OCI-LY3 (cell line): Measurements from ENCODE around the gene MKX.

Experiments used
- H2AFZ ChIP-seq: fragments of 200-600, 300-600 bp; shearing (Covaris generic); 2 replicates; pipeline ENCODE4 v1.6.0; 2014; ENCODE audit warnings: antibody characterized with exemption, low read depth, low read length
- H3K27ac ChIP-seq: fragments of 200-600, 300-600 bp; sonication (generic); 2 replicates; pipeline ENCODE4 v1.5.1; 2014; ENCODE audit warnings: mild to moderate bottlenecking, low read length, moderate library complexity, mixed read lengths
- H3K27me3 ChIP-seq: fragments of 200-600, 300-600 bp; sonication (generic); 2 replicates; pipeline ENCODE4 v1.6.1; 2014; ENCODE audit warnings: low read depth, low read length, mixed read lengths
- H3K36me3 ChIP-seq: fragments of 200-600, 300-600 bp; sonication (generic); replicated peaks from 2 replicates; pipeline ENCODE3; 2014; ENCODE audit warnings: low read depth, low read length, mixed read lengths
- H3K4me1 ChIP-seq: fragments of 300-600, 200-600 bp; sonication (generic); 2 replicates; pipeline ENCODE4 v1.6.1; 2014; ENCODE audit warnings: low read length, mixed read lengths
- H3K4me2 ChIP-seq: fragments of 200-600, 300-600 bp; sonication (generic); 2 replicates; pipeline ENCODE4 v1.6.1; 2014; ENCODE audit warnings: low read length, mixed read lengths
- H3K4me3 ChIP-seq: fragments of 300-600, 200-600 bp; sonication (generic); 2 replicates; pipeline ENCODE4 v1.5.1; 2014; ENCODE audit warnings: antibody characterized with exemption, mild to moderate bottlenecking, low read length, moderate library complexity
- H3K79me2 ChIP-seq: fragments of 300-600, 200-600 bp; shearing (Covaris generic); 2 replicates; pipeline ENCODE4 v1.6.1; 2014; ENCODE audit warnings: mild to moderate bottlenecking, low read length, mixed read lengths
- H3K9ac ChIP-seq: fragments of 300-600, 200-600 bp; shearing (Covaris generic); 2 replicates; pipeline ENCODE4 v1.6.0; 2014; ENCODE audit warnings: mild to moderate bottlenecking, low read length, moderate library complexity
- H3K9me3 ChIP-seq: fragments of 200-600, 300-600 bp; shearing (Covaris generic); 2 replicates; pipeline ENCODE4 v1.6.1; 2014; ENCODE audit warnings: low read length, mixed read lengths; ENCODE audit not compliant: insufficient read depth
- H4K20me1 ChIP-seq: fragments of 200-600, 300-600 bp; sonication (generic); 2 replicates; pipeline ENCODE4 v1.6.1; 2016; ENCODE audit warnings: low read length, mixed read lengths; ENCODE audit not compliant: insufficient read depth
- EZH2phosphoT487 ChIP-seq: fragments of 200-600 bp; shearing (Covaris generic); IDR thresholded peaks from 2 replicates; pipeline ENCODE4 v1.6.1; 2018; ENCODE audit warnings: antibody characterized with exemption, mixed run types, low read depth
- TF ChIP-seq, protein P1 (sequence below): fragments of 200-600, 300-600 bp; sonication (generic); IDR thresholded peaks from 2 replicates; pipeline ENCODE4 v1.5.1; 2014; ENCODE audit warnings: antibody characterized with exemption, low read length, low read depth

MKX gene

DNA sequence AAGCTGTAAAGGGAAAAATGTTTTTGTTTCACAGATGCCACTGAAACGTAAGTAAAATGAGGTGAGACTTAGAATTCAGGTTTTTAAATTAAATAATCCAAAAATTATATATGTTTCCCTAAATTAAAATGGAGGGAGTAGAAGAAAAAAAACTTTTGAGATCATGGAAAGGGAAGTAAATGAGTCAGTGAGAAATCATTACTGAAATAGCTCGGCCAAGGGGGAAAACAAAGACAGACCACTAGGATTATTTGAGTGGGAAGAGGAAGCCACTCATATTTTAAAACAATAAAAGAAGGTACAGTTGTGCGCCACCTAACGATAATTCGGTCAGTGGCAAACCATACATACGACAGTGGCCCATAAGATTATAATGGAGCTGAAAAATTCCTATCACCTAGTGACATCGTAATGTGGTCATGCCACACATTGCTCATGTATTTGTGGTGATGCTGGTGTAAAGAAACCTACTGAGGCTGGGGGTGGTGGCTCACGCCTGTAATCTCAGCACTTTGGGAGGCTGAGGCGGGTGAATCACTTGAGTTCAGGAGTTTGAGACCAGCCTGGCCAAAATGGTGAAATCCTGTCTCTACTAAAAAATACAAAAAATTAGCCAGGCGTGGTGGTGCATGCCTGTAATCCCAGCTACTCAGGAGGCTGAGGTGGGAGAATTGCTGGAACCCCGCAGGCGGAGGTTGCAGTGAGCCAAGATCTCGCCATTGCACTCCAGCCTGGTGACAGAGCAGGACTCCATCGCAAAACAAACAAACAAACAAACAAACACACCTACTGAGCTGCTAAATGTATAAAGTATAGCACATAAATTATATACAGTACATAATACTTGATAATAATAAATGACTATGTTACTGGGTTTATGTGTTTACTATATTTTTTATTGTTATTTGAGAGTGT, 64.7 kb downstream of the MKX start:
- H3K36me3 ChIP-seq = no peaks in the 10 kb centered on the region
- no peaks in the 10 kb centered on the region for H4K20me1 ChIP-seq
- TF ChIP-seq, protein P1, sequence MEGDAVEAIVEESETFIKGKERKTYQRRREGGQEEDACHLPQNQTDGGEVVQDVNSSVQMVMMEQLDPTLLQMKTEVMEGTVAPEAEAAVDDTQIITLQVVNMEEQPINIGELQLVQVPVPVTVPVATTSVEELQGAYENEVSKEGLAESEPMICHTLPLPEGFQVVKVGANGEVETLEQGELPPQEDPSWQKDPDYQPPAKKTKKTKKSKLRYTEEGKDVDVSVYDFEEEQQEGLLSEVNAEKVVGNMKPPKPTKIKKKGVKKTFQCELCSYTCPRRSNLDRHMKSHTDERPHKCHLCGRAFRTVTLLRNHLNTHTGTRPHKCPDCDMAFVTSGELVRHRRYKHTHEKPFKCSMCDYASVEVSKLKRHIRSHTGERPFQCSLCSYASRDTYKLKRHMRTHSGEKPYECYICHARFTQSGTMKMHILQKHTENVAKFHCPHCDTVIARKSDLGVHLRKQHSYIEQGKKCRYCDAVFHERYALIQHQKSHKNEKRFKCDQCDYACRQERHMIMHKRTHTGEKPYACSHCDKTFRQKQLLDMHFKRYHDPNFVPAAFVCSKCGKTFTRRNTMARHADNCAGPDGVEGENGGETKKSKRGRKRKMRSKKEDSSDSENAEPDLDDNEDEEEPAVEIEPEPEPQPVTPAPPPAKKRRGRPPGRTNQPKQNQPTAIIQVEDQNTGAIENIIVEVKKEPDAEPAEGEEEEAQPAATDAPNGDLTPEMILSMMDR = no peak
- no peak overlapping the region for H2AFZ ChIP-seq
- no peak overlapping the region for H3K27ac ChIP-seq
- no peaks in the 10 kb centered on the region for H3K4me1 ChIP-seq
- H3K4me3 ChIP-seq = no peak overlapping the region
- H3K9me3 ChIP-seq = no peaks in the 10 kb centered on the region
- no peak overlapping the region for H3K4me2 ChIP-seq
- no peak overlapping the region for H3K9ac ChIP-seq
- H3K27me3 ChIP-seq = no peaks in the 10 kb centered on the region
- no peaks in the 10 kb centered on the region for H3K79me2 ChIP-seq

DNA sequence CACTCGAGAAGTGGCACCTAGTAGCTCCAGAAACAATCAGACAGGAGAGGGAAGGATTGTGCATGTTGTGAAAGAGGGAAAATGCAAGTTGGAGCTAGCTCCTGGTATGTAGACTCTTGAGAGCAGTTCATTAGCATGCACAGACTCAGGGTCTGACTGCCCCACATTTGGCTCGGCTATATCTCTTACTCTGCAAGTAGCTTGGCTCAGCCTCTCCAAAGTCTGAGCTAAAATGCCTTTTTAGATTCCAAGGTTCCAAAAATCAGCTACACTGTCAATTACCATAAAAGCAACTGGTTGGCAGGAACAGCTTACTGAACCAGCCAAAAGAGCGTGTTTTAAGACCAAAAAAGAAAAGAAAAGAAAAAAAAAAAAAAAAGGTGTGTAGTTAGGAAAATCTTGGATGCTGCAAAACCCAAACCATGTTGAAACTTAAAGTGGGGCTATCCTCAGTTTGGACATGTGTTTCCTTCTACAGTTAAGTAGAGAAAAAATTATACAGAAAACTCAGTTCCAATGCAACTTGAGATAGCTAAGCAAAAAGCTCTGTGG, 65.5 kb downstream of the MKX start:
- Histone ChIP-seq H3K79me2 (no peaks in the 10 kb centered on the region), H3K4me1 (no peaks in the 10 kb centered on the region), H3K4me3 (no peak overlapping the region), H4K20me1 (no peaks in the 10 kb centered on the region), H3K27ac (no peak overlapping the region), H3K36me3 (no peaks in the 10 kb centered on the region), H3K4me2 (no peak overlapping the region), H2AFZ (no peak overlapping the region), H3K27me3 (no peaks in the 10 kb centered on the region), H3K9ac (no peak overlapping the region), H3K9me3 (no peaks in the 10 kb centered on the region)
- no peak for TF ChIP-seq EZH2phosphoT487
- TF ChIP-seq, protein P1 = no peak

DNA sequence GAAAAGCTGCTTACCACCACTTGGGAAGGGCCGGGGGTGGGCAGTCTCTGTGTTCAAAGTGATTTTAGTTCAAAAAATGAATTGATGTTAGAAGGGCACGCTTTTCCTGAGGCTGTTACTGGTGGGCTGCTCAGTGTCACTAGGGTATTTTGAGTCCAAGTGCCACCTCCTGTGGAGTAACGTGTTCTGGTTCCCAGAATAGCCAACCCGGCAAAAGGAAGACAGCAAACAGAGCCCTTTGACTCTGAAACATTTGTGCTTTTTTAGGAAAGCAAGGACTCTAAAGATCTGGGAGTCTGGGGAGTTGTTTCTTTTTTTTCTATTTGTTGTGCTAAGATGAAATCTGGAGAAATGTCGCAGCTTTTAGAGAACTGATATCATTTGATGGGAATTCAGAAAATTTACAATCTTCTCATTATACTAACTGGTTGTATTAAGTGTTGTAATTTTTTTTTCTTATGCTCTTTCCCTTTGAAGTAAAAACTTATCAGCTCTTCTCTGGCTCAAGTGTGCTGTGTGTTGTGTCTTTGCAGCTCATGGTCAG, 66.2 kb downstream of the MKX start:
- no peak overlapping the region for H3K27ac ChIP-seq
- H3K4me1 ChIP-seq = no peaks in the 10 kb centered on the region
- no peak overlapping the region for H2AFZ ChIP-seq
- H3K27me3 ChIP-seq = no peaks in the 10 kb centered on the region
- no peak overlapping the region for H3K4me2 ChIP-seq
- H3K9me3 ChIP-seq = no peaks in the 10 kb centered on the region
- H3K36me3 ChIP-seq = no peaks in the 10 kb centered on the region
- H3K79me2 ChIP-seq = no peaks in the 10 kb centered on the region
- no peaks in the 10 kb centered on the region for H4K20me1 ChIP-seq
- TF ChIP-seq, protein P1 = no peak
- no peak for TF ChIP-seq EZH2phosphoT487
- no peak overlapping the region for H3K4me3 ChIP-seq
- no peak overlapping the region for H3K9ac ChIP-seq

DNA sequence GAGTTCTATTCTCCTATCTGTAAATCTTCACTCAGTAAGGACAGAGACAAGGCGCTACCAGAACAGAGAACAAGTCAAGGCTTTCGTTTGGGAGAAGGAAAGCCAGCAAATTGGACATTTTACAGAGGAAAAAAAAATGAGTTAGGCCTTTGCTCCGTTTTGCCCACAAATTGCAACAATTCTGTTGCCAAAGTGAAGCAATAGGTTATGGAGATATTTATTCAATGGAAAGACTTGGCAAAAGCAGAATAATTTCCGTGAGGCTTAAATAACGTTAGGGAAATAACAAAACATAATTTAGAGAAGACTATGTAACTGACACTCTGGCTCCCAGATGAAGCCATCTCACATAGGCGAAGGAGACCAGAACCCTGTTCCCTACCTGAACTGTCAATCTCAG, 67.5 kb downstream of the MKX start:
- H3K9me3 ChIP-seq = no peaks in the 10 kb centered on the region
- H3K27me3 ChIP-seq = no peaks in the 10 kb centered on the region
- TF ChIP-seq EZH2phosphoT487 = no peak
- TF ChIP-seq, protein P1 = no peak
- H3K79me2 ChIP-seq = no peaks in the 10 kb centered on the region
- no peak overlapping the region for H3K4me2 ChIP-seq
- H3K4me3 ChIP-seq = no peak overlapping the region
- no peak overlapping the region for H3K27ac ChIP-seq
- no peaks in the 10 kb centered on the region for H4K20me1 ChIP-seq
- no peak overlapping the region for H3K9ac ChIP-seq
- no peaks in the 10 kb centered on the region for H3K36me3 ChIP-seq
- H2AFZ ChIP-seq = no peak overlapping the region
- H3K4me1 ChIP-seq = no peaks in the 10 kb centered on the region
